A549 (cell line): ENCODE measurements around the gene BZW2. TPM values are rescaled to one million over a fixed set of nuclear protein-coding genes. Genes with fewer than 3 reads are reported as not detected.
A peak's percentile ranks its signal among the peaks of the same experiment; 100 is the strongest.

ENCODE experiments used
- ATAC-seq, 2 experiments: fragments of 200-7000 bp in 1 of 2; fragments of >200 bp in 1 of 2; cut with Nextera tagmentation in 1 of 2; cut with Tn5 transposase in 1 of 2; 3 replicates each; pipeline versions ENCODE4 v1.8.0 to v1.9.1; 2018 to 2020; ENCODE audit warnings: mild to moderate bottlenecking in 1 of 2, moderate library complexity in 1 of 2
- CTCF ChIA-PET: fragments of 300-600 bp; sonication (Branson Sonifier 250); formaldehyde crosslinking; extraction: SDS; loops from one replicate; lab custom pipeline; 2021; ENCODE audit warnings: antibody characterized with exemption, inconsistent platforms; lab: Yijun Ruan, JAX
- POLR2A ChIA-PET: fragments of 350-600 bp; formaldehyde crosslinking; extraction: SDS; loops from one replicate; lab custom pipeline; 2021; ENCODE audit warnings: antibody characterized with exemption, inconsistent platforms; lab: Yijun Ruan, JAX
- DNase-seq, 2 experiments: peaks; one replicate each; pipeline versions ENCODE4 v3.0.0 to v3.0.0-alpha.2; 2011 to 2016; ENCODE audit warnings: low read depth in 1 of 2, low spot score in 1 of 2
- FAIRE-seq: peaks from 2 replicates; lab custom pipeline; 2011; peaks lifted over from hg19 to GRCh38; lab: Jason Lieb, UNC
- H3K27ac ChIP-seq, 2 experiments: fragments of >200 bp; sonication (Bioruptor Twin); formaldehyde crosslinking; 3 replicates each; pipeline ENCODE4 v1.5.1; 2016 to 2017
- H3K4me1 ChIP-seq: fragments of >200 bp; sonication (Bioruptor Twin); formaldehyde crosslinking; 3 replicates; pipeline ENCODE4 v1.6.1; 2016
- H3K4me2 ChIP-seq: fragments of >200 bp; sonication (Bioruptor Twin); formaldehyde crosslinking; 3 replicates; pipeline ENCODE4 v1.6.1; 2016
- H3K4me3 ChIP-seq: fragments of >200 bp; sonication (Bioruptor Twin); formaldehyde crosslinking; 3 replicates; pipeline ENCODE4 v1.5.1; 2016
- H3K9me3 ChIP-seq: fragments of >200 bp; sonication (Bioruptor Twin); formaldehyde crosslinking; 3 replicates; pipeline ENCODE4 v1.6.1; 2016
- CBX2 ChIP-seq: fragments of 200-600 bp; sonication (generic); IDR thresholded peaks from 2 replicates; pipeline ENCODE4 v1.6.1; 2016; ENCODE audit warnings: low read depth, mild to moderate bottlenecking, borderline replicate concordance
- CBX8 ChIP-seq: fragments of 200-600 bp; sonication (generic); IDR thresholded peaks from 2 replicates; pipeline ENCODE4 v1.6.1; 2016
- CHD4 ChIP-seq: fragments of 200-600 bp; sonication (generic); IDR thresholded peaks from 2 replicates; pipeline ENCODE4 v1.6.1; 2016; ENCODE audit warnings: antibody characterized with exemption, mild to moderate bottlenecking, borderline replicate concordance
- CTCF ChIP-seq: fragments of >200 bp; sonication (Bioruptor Twin); formaldehyde crosslinking; IDR thresholded peaks from 3 replicates; pipeline ENCODE4 v1.5.1; 2016
- E2F6 ChIP-seq: IDR thresholded peaks from 2 replicates; pipeline ENCODE4 v1.6.1; 2012; ENCODE audit warnings: low read depth, borderline replicate concordance
- EHF ChIP-seq: fragments of 250-450 bp; sonication (Bioruptor Pico); IDR thresholded peaks from 2 replicates; pipeline ENCODE4 v1.5.0; 2020; ENCODE audit warnings: mild to moderate bottlenecking
- EP300 ChIP-seq, 2 experiments: fragments of >200 bp; sonication (Bioruptor Twin); formaldehyde crosslinking; IDR thresholded peaks; 2 replicates in 1 of 2; 3 replicates in 1 of 2; pipeline ENCODE4 v1.6.1; 2016 to 2017
- ESRRA ChIP-seq: fragments of 150-350 bp; IDR thresholded peaks from 2 replicates; pipeline ENCODE4 v1.6.1; 2014; ENCODE audit warnings: mild to moderate bottlenecking, low read length, borderline replicate concordance
- HOXB5 ChIP-seq: fragments of 250-450 bp; sonication (Bioruptor Pico); IDR thresholded peaks from 2 replicates; pipeline ENCODE4 v1.5.0; 2020; ENCODE audit warnings: mild to moderate bottlenecking, moderate library complexity
- JUN ChIP-seq, 2 experiments: fragments of >200 bp; sonication (Bioruptor Twin); formaldehyde crosslinking; IDR thresholded peaks; 2 replicates in 1 of 2; 3 replicates in 1 of 2; pipeline ENCODE4 v1.6.1; 2016 to 2017
- JUNB ChIP-seq: fragments of >200 bp; sonication (Bioruptor Twin); formaldehyde crosslinking; IDR thresholded peaks from 2 replicates; pipeline ENCODE4 v1.6.1; 2016
- MAFK ChIP-seq: fragments of 450-650 bp; IDR thresholded peaks from 2 replicates; pipeline ENCODE4 v1.6.1; 2014; ENCODE audit not compliant: partially characterized antibody
- MAX ChIP-seq: IDR thresholded peaks from 2 replicates; pipeline ENCODE4 v1.6.1; 2012
- NPAS2 ChIP-seq: fragments of 250-450 bp; sonication (Bioruptor Pico); IDR thresholded peaks from 2 replicates; pipeline ENCODE4 v1.8.0; 2022; ENCODE audit warnings: mild to moderate bottlenecking, moderate library complexity, borderline replicate concordance
- RNF2 ChIP-seq: fragments of 200-600 bp; sonication (generic); IDR thresholded peaks from 2 replicates; pipeline ENCODE4 v1.6.1; 2016; ENCODE audit warnings: low read depth, mild to moderate bottlenecking, antibody characterized with exemption, moderate library complexity, borderline replicate concordance
- SMC3 ChIP-seq: fragments of >200 bp; sonication (Bioruptor Twin); formaldehyde crosslinking; IDR thresholded peaks from 3 replicates; pipeline ENCODE4 v1.6.1; 2018; ENCODE audit warnings: inconsistent platforms
- SREBF2 ChIP-seq: fragments of 450-650 bp; IDR thresholded peaks from 2 replicates; pipeline ENCODE4 v1.6.1; 2014; ENCODE audit warnings: mild to moderate bottlenecking, moderate library complexity
- TFCP2L1 ChIP-seq: fragments of 250-450 bp; sonication (Bioruptor Pico); IDR thresholded peaks from 2 replicates; pipeline ENCODE4 v1.5.0; 2021; ENCODE audit warnings: mild to moderate bottlenecking
- USF2 ChIP-seq: fragments of 450-650 bp; IDR thresholded peaks from 2 replicates; pipeline ENCODE4 v1.6.1; 2014; ENCODE audit warnings: antibody characterized with exemption
- ZC3H11A ChIP-seq: fragments of 450-650 bp; IDR thresholded peaks from 2 replicates; pipeline ENCODE4 v1.6.1; 2014; ENCODE audit warnings: antibody characterized with exemption, mild to moderate bottlenecking
- ZFP36 ChIP-seq: fragments of 450-650 bp; IDR thresholded peaks from 2 replicates; pipeline ENCODE4 v1.6.1; 2014; ENCODE audit warnings: borderline replicate concordance; ENCODE audit not compliant: partially characterized antibody
- WGBS: methylation state at CpG from one replicate; pipeline ENCODE4 v1.1.6; 2017; ENCODE audit errors: missing lambda C conversion rate; 5-methylcytosine and 5-hydroxymethylcytosine counted together
- polyA plus RNA-seq, 4 experiments: library from polyadenylated mRNA; depleted of rRNA in 3 of 4; stranded (reverse); fragments of >200 nt; fragmentation: RNase III in 1 of 4; extraction: RNeasy Plus Mini Kit Qiagen cat#74134 plus additional on column Dnase treatment in 1 of 4; gene quantifications; 2 replicates in 3 of 4; 3 replicates in 1 of 4; pipeline ENCODE4 v1.2.3, GENCODE V29; 2011 to 2017

BZW2 gene
- polyA plus RNA-seq, 2 of the 4 experiments (the other 2 are of a cell fraction), result 72.4 to 101 TPM

GRCh38 chr7:16670021-16670420, 24.0 kb downstream of the BZW2 start (continued):
- no peak for TF ChIP-seq CTCF

GRCh38 chr7:16670731-16671344, 24.9 kb downstream of the BZW2 start:
- 93% methylated on average over 4 of the region's 4 CpGs for WGBS

GRCh38 chr7:16671811-16672210, 25.8 kb downstream of the BZW2 start:
- FAIRE-seq, result no peak
- 93% methylated on average over 3 of the region's 3 CpGs for WGBS
- no peak for ATAC-seq
- TF ChIP-seq HOXB5 (CRISPR knock-in tag), result no peak
- TF ChIP-seq JUNB, result no peak
- no peak for TF ChIP-seq NPAS2
- Histone ChIP-seq H3K4me3 (no peak overlapping the region), H3K9me3 (no peaks in the 10 kb centered on the region), H3K4me2 (no peak overlapping the region), H3K27ac (no peak overlapping the region), H3K4me1 (peaks cover 29% of the 10 kb centered on the region)
- POLR2A ChIA-PET, result no interaction called here
- DNase-seq, result no peak
- CTCF ChIA-PET, result interaction anchor here (1.5 kb wide), 1 partner anchor 23 kb away, joined by 4 read pairs; no protein-coding TSS in a partner anchor

More at GRCh38 chr7:16670731-16671344, 24.9 kb downstream of the BZW2 start:
- POLR2A ChIA-PET, result no interaction called here
- no peak overlapping the region for H3K4me3 ChIP-seq
- DNase-seq, result no peak
- FAIRE-seq, result no peak
- no peak for ATAC-seq
- H3K27ac ChIP-seq, result no peak overlapping the region; a peak in 1 of 6 replicates
- no peak overlapping the region for H3K4me2 ChIP-seq
- H3K4me1 ChIP-seq, result peaks cover 29% of the 10 kb centered on the region
- CTCF ChIA-PET, result interaction anchor here (1.5 kb wide), 1 partner anchor 24 kb away, joined by 4 read pairs; no protein-coding TSS in a partner anchor
- TF ChIP-seq CBX8 (no peak), JUN (IDR thresholded peaks at IDR 0.05) (no peak), MAFK (peak; percentile 80), USF2 (no peak), SMC3 (no peak)
- TF ChIP-seq, all 56 proteins: peak for 1
- no peaks in the 10 kb centered on the region for H3K9me3 ChIP-seq

- TF ChIP-seq SREBF2 (no peak), USF2 (no peak), NPAS2 (no peak), ESRRA (no peak), RNF2 (no peak), E2F6 (no peak), CBX2 (no peak), JUN (IDR thresholded peaks at IDR 0.05) (no peak), EHF (CRISPR knock-in tag) (no peak), ZC3H11A (no peak), TFCP2L1 (no peak), EP300 (IDR thresholded peaks at IDR 0.05) (no peak), SMC3 (no peak), MAX (no peak), ZFP36 (no peak), CHD4 (no peak), JUNB (no peak)
- no peak for ATAC-seq
- FAIRE-seq, result no peak
- no peak overlapping the region for H3K4me2 ChIP-seq
- H3K9me3 ChIP-seq, result no peaks in the 10 kb centered on the region
- H3K4me1 ChIP-seq, result no peaks in the 10 kb centered on the region
- 78% methylated on average over 3 of the region's 3 CpGs for WGBS
- ChIA-PET POLR2A (no interaction called here), CTCF (interaction anchor here (1.1 to 1.2 kb wide), 3 partner anchors 10 to 598 kb away, joined by 3 to 5 read pairs (median 4); no protein-coding TSS in a partner anchor)
- H3K4me3 ChIP-seq, result no peak overlapping the region
- no peak overlapping the region for H3K27ac ChIP-seq
- DNase-seq, result no peak
Measured at GRCh38 chr7:16675277-16675676, 29.3 kb downstream of the BZW2 start.
